T47D (cell line): Measurements from ENCODE around the gene PIK3C3.
"Not testable (repeated sequence)": the region's sequence is repeated elsewhere in the genome, so short reads cannot be mapped to it uniquely, and the experiment has no call there.

ENCODE experiments used
- DNase-seq, 2 experiments: peaks; one replicate each; pipeline versions ENCODE4 v3.0.0 to v3.0.0-alpha.2; 2011 to 2012; ENCODE audit warnings: low read depth in 1 of 2, low spot score in 1 of 2
- JUND ChIP-seq: IDR thresholded peaks from 2 replicates; pipeline ENCODE4 v1.6.1; 2012; ENCODE audit warnings: low read depth
- in situ Hi-C: cut with HindIII; loops from 2 replicates; pipeline ENCODE4 v1.10.0; 2016; ENCODE audit warnings: low sequenced_read_pairs, low pct_unique_long_range_greater_than_20kb

Gene PIK3C3

GRCh38 chr18:42100911-42101310, 145.9 kb downstream of the PIK3C3 start:
- no peak for DNase-seq
- in situ Hi-C loops = no loop called here
- TF ChIP-seq JUND = no peak

DNA sequence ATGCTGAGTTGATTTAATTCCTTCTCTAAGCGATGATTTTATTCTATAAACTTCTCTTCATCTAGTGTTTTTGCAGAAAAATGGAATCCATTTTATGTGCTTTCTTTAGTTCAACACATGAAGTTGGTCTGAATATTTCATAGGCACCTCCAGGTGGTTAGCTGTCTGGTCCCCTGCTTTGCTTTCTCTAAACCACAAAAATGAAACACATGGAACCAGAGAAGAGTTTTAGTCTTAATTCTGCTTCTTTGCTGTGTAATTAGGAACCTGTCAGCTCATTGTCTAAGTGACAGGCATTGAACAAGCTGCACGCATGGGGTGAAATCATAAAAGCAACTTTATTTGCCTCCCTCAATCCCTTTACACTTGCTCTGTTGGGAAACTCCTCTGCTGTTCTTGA, 150.4 kb downstream of the PIK3C3 start:
- no peak for TF ChIP-seq JUND
- in situ Hi-C loops = no loop called here
- no peak for DNase-seq

DNA sequence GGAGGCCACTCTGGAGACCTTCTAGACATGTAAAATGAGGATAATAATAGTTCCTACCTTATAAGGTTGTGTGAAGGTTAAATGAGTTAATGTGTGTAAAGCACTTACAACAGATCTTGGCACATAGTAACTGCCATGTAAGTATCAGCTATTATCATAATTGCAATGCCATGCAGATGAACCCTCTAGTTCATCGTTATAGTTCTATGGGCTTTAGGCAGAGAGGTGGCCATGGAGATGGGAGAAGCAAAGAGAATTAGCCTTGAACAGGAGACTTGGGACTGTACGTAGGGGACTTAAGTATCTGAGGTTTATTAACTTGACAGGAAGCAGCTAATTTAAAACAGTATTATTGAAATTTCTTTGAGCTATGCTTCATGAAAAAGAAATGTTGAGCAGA, 151.8 kb downstream of the PIK3C3 start:
- DNase-seq = no peak
- TF ChIP-seq JUND = no peak
- in situ Hi-C loops = no loop called here

GRCh38 chr18:42107287-42107686, 152.3 kb downstream of the PIK3C3 start:
- no peak for TF ChIP-seq JUND
- DNase-seq = no peak
- in situ Hi-C loops = no loop called here

- no peak for DNase-seq
- in situ Hi-C loops = no loop called here
- no peak for TF ChIP-seq JUND
Observed at GRCh38 chr18:42107691-42108450, 152.8 kb downstream of the PIK3C3 start.

DNA sequence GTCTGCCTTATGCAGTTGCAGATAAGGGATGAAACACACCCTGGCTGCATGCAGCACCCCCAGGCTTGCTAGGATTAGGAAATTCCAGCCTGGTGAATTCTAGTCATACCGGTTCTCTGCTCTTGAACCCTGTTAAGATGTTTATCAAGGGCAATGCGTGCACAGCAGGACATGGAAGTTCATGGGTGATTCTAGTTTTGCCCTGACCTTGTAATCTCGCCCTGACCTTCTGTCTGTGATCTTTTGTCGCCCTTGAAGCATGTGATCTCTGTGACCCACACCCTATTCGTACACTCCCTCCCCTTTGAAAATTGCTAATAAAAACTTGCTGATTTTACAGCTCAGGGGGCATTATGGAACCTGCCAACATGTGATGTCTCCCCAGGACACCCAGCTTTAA, 157.1 kb downstream of the PIK3C3 start:
- peak in 1 of 2 experiments; percentile 7 for DNase-seq
- in situ Hi-C loops = not testable (repeated sequence)

DNA sequence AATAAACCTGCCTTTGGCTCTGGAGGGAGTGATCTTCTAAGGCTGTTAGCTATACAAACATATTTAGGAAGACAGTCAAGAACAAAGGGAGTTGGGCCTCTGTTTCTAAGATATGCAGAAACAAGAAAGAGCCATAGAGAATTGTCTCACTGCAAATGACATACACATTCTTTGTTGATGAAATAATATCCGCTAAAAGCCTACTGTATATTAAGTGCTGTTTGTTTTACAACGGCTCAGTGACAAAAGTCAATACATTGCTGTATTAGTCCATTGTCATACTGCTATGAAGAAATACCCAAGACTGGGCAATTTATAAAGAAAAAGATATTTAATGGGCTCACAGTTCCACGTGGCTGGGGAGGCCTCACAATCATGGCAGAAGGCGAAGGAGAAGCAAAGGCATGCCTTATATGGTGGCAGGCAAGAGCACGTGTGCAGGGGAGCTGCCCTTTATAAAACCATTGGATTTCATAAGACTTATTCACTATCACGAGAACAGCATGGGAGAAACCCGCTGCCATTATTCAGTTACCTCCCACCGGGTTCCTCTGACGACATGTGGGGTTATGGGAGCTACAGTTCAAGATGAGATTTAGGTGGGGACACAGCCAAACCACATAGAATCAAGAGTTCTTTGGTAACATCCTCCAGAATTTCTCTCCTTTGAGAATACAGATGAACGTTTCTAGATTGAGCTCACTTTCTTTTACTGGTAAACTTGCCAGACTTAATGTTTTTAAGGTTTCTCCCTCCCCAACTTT, 157.8 kb downstream of the PIK3C3 start:
- TF ChIP-seq JUND = no peak
- peak in 1 of 2 experiments; percentile 2 for DNase-seq
- in situ Hi-C loops = no loop called here

- TF ChIP-seq JUND = no peak
- in situ Hi-C loops = no loop called here
- peak in 1 of 2 experiments; percentile 1 for DNase-seq
Observed at GRCh38 chr18:42113529-42114191, 158.6 kb downstream of the PIK3C3 start.

DNA sequence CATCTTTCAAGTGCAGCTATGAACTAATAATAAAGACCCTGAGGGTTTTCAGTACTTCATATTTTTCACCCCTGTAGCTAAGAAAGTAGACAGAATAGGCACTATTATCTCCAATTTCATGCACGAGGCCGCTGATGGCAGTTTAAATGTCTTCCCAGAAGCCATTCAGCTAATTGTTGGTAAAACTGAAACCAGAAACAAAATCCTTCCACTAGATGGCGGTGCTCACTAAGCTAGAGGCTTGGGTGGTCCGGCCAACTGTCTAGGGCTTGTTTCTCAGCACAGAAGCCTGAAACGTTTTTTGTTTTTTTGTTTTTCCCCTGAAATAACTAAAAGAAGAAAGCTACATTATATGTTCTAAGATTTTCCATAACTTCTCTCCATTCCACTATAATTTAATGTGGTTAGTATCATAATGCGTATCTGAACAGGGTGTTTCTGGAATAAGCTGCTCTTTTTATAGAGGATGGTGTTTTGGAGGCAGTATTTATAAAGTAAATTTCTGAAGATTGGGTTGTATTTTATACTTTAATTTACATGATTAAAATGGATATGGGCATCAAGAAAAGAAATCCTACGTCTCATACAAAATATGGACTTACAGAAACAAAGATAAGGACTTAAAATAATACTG, 159.4 kb downstream of the PIK3C3 start:
- in situ Hi-C loops = no loop called here
- TF ChIP-seq JUND = no peak
- DNase-seq = peak; percentile 2 to 70

- in situ Hi-C loops = no loop called here
- no peak for DNase-seq
- no peak for TF ChIP-seq JUND
Observed at GRCh38 chr18:42126586-42126985, 171.6 kb downstream of the PIK3C3 start.

- in situ Hi-C loops = no loop called here
- DNase-seq = no peak
- no peak for TF ChIP-seq JUND
Observed at GRCh38 chr18:42131066-42131929, 176.3 kb downstream of the PIK3C3 start.

GRCh38 chr18:42131930-42132244, 176.9 kb downstream of the PIK3C3 start:
- in situ Hi-C loops = no loop called here
- no peak for DNase-seq
- no peak for TF ChIP-seq JUND
